ENCODE data around the gene NES.

NES gene

GRCh38 chr1:156648496-156648895 lies 28.7 kb downstream of the NES start:
- TF ChIP-seq, protein P1, sequence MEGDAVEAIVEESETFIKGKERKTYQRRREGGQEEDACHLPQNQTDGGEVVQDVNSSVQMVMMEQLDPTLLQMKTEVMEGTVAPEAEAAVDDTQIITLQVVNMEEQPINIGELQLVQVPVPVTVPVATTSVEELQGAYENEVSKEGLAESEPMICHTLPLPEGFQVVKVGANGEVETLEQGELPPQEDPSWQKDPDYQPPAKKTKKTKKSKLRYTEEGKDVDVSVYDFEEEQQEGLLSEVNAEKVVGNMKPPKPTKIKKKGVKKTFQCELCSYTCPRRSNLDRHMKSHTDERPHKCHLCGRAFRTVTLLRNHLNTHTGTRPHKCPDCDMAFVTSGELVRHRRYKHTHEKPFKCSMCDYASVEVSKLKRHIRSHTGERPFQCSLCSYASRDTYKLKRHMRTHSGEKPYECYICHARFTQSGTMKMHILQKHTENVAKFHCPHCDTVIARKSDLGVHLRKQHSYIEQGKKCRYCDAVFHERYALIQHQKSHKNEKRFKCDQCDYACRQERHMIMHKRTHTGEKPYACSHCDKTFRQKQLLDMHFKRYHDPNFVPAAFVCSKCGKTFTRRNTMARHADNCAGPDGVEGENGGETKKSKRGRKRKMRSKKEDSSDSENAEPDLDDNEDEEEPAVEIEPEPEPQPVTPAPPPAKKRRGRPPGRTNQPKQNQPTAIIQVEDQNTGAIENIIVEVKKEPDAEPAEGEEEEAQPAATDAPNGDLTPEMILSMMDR (IDR thresholded peaks at IDR 0.05): no peak
- no peak for TF ChIP-seq ZFX (IDR thresholded peaks at IDR 0.05; ENCODE audit: borderline replicate concordance)
- no peak overlapping the region for H3K27ac ChIP-seq

- TF ChIP-seq, protein P1 (IDR thresholded peaks at IDR 0.05): no peak
- no peak for TF ChIP-seq ZFX (IDR thresholded peaks at IDR 0.05; ENCODE audit: borderline replicate concordance)
- no peak overlapping the region for H3K27ac ChIP-seq
These were observed 29.9 kb downstream of the NES start for GRCh38 chr1:156647351-156647750.

- TF ChIP-seq ZFX (IDR thresholded peaks at IDR 0.05; ENCODE audit: borderline replicate concordance): no peak
- H3K27ac ChIP-seq: no peak overlapping the region
These were observed 30.4 kb downstream of the NES start for GRCh38 chr1:156646738-156647211.

DNA sequence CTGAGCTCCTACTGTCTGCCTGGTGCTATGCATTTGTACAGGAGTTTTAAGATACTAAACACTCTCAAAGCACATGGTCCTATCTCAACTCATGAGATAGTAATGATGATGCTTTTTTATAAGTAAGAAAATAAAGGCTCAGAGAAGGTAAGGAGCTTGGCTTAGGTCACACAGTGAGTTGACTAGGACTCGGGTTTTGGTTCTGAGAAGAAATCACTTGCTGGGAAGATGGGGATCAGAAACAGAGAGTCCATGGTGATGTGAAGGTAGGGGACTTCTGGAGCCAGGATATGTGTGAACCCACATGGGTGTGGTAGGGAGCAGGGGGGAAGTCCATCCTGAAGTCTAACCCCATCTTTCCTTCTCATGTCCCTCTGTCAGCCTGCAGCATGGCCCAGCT lies 31.5 kb downstream of the NES start:
- no peak overlapping the region for H3K27ac ChIP-seq
- TF ChIP-seq ZFX (IDR thresholded peaks at IDR 0.05; ENCODE audit: borderline replicate concordance): no peak
- TF ChIP-seq, protein P1 (IDR thresholded peaks at IDR 0.05): no peak

- no peak overlapping the region for H3K27ac ChIP-seq
- TF ChIP-seq ZFX (IDR thresholded peaks at IDR 0.05; ENCODE audit: borderline replicate concordance): no peak
- TF ChIP-seq, protein P1 (IDR thresholded peaks at IDR 0.05): no peak
These were observed 32.2 kb downstream of the NES start for GRCh38 chr1:156645056-156645455.

- no peak overlapping the region for H3K27ac ChIP-seq
- TF ChIP-seq, protein P1 (IDR thresholded peaks at IDR 0.05): no peak
- TF ChIP-seq ZFX (IDR thresholded peaks at IDR 0.05; ENCODE audit: borderline replicate concordance): no peak
These were observed 32.6 kb downstream of the NES start for GRCh38 chr1:156644640-156645039.

GRCh38 chr1:156644146-156644545 lies 33.1 kb downstream of the NES start:
- TF ChIP-seq ZFX (IDR thresholded peaks at IDR 0.05; ENCODE audit: borderline replicate concordance): no peak
- TF ChIP-seq, protein P1 (IDR thresholded peaks at IDR 0.05): no peak
- H3K27ac ChIP-seq: no peak overlapping the region

- no peak for TF ChIP-seq ZFX (IDR thresholded peaks at IDR 0.05; ENCODE audit: borderline replicate concordance)
- TF ChIP-seq, protein P1 (IDR thresholded peaks at IDR 0.05): no peak
- no peak overlapping the region for H3K27ac ChIP-seq
These were observed 33.5 kb downstream of the NES start for GRCh38 chr1:156643778-156644092.
